ENCODE results near the gene LMAN2L.

LMAN2L gene

DNA sequence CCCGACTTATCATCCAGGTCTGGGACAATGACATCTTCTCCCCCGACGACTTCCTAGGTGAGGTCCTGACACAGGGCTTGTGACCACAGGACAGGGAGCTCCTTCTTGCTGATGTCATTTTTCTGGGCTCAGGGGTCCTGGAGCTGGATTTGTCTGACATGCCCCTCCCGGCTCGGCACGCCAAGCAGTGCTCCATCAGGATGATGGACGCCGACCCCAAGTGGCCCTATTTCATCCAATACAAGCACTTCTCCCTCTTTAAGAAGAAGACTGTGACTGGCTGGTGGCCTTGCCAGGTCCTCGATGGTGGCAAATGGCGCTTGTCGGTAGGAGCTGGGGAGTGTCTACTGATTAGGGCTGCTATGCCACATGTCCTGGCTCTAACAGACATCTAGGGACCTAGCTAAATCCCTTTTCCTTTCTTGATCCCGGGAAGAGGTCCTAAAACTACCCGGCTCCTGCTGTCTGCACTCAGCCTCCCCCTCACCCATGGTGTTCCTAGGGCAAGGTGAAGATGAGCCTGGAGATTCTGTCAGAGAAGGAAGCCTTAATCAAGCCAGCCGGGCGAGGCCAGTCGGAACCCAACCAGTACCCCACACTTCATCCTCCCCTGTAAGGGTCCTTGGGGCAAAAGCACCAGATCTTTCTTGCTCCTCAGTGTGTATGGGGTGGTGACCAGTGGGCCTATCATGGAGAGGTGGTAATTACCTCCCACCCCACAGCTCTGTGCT lies 36.7 kb downstream of the LMAN2L start:
- DNase-seq (ENCODE audit: low spot score), result no peak

DNA sequence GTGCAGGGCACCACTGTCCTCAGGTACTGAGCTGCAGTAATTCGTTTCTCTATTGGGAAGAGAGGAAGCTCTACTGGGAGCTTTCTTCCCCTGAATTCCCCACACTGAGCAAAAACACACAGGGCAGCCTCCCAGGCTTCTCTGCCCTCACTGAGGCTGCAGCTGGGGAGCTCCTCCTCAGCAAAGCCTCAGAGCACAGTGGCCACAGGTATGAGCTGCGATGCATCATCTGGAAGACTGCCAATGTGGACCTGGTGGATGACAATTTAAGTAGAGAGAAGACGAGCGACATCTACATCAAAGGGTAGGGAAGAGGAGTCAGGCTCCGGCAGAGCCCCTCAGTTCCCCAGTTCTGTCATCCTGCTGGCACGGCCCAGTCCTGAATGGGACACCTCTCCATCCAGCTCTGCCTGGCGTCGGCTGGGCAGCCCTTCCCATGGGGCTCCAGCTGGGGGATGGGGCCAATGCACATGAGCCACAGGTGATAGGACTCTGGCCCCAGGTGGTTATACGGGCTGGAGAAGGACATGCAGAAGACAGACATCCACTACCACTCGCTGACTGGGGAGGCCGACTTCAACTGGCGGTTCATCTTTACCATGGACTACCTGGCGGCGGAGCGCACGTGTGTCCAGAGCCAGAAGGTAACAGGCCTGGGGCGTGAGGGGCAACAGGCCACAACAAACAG lies 37.6 kb downstream of the LMAN2L start:
- peak; percentile 33 for DNase-seq (ENCODE audit: low spot score)

DNA sequence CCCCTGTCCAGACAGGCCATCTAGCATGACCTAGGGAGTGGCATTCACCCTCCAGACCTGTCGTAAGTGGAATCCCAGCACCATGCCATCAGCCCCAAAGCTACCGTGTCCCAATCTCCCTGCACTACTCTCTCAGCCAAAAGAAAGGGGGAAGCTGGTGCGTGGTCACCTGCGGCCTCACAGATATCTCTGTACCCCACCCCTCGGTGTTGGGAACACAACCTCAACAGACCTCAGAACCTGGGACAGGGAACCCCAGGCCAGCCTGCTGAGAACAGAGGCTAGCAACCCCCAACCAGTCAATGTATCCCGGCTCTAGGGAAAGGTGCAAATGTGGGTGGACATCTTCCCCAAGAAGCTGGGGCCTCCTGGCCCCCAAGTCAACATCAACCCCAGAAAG lies 38.2 kb downstream of the LMAN2L start:
- no peak for DNase-seq (ENCODE audit: low spot score)

DNA sequence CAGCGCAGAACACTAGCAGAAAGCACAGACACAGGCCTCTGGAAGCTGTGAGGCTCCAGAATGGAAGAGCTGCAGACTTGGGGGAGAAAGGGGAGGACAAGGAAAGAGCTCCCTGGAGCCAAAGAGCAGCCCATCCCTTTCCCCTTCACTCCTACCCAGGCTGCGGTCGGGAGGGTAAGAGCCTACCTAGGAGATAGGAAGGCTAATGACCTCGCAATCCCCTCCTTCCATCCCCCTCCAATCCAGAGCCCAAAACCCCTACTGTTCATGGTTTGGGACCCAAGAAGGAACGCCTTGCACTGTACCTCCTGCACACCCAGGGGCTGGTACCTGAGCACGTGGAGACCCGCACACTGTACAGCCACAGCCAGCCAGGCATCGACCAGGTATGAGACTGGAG lies 39.8 kb downstream of the LMAN2L start:
- no peak for DNase-seq (ENCODE audit: low spot score)

DNA sequence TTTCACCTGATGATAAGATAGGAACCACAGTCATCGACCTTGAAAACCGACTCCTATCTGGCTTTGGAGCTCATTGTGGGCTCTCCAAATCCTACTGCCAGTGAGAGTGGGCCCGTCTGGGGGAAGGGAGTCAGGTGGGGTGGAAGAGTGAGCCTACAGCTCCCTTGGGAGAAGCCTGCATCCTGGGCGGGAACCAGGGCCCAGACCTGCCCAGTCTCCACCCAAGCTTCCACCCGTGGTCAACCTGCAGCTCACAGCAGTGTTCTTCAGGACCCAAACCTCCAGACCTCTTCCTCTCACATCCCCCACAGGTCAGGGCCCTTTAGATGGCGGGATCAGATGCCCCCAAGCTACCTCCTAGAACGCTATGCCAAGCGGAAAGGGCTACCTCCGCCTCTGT lies 40.2 kb downstream of the LMAN2L start:
- DNase-seq (ENCODE audit: low spot score), result no peak

DNA sequence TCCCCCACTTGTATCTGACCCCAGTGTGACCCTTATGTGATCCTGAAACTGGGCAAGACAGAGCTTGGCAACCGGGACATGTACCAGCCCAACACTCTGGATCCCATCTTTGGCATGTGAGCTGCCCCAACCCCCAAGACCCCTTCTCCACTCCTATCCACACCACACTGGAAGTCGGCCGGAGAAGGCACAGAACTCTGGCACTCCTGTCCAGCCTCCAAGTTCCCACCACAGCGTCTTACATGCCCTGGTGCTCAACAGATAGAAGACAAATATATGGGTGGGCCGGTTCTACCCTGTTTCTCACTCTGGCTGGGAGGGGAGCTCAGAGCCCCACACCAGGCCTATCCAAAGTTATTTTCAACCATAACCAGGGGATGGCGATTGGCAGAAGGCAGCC lies 40.8 kb downstream of the LMAN2L start:
- no peak for DNase-seq (ENCODE audit: low spot score)

DNA sequence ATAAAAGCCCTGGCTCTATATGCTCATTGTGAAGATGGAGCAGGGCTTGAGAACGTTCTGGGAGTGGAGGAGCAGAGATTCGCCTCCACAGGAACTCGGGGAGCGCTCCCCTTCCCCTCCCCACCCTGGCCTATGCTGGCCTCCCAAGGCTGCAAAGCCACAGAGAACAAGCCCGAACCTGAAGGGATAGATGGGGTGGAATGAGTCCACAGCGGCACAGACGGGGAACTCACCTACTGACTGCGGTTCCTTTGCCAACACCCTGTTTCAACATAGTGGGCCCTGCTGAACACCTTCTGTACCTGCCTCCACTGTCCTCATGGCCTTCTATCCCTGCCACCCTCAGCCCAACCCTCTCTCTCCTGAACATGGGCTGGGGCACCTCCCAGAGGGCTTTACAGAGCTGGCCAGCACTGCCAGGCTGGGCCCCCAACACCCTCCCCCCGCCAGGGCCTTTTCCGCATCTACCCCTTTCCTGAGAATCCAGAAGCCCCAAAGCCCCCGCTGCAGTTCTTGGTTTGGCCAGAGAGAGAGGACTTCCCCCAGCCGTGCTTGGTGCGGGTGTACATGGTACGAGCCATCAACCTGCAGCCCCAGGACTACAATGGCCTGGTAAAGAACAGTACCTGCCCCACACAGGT lies 41.5 kb downstream of the LMAN2L start:
- no peak for DNase-seq (ENCODE audit: low spot score)

DNA sequence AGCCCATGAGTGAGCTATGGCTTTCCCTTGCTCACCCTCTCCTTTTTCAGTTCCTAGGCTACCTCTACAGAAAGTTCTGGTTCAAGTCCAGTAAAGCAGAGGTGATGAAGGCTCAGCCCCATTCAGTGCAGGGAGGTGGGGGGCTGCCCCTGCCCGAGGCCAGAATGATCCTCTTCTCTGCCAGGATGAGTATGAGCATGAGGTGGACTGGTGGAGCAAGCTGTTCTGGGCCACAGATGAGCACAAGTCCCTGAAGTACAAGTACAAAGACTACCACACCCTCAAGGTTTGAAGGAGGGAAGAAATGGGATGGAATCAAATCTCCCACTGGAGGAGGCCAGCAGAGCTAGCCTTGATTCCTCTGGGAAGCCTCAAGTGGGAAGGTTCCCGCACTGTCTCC lies 42.4 kb downstream of the LMAN2L start:
- no peak for DNase-seq (ENCODE audit: low spot score)

DNA sequence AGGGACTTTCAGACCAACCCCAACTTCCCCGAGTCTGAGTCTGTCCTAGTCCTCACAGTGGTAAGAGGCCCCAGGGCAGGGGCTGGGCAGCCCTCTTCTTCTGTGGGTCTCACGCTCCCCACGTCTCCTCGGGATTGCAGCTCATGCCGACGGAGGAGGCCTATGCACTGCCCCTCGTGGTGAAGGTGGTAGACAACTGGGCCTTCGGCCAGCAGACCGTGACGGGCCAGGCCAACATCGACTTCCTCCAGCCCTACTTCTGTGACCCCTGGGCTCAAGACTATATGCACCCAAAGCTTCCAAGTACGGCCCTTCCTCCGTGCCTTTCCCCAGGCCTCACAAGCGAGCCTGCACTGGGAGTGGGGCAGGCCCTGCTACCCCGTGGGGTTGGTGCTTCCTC lies 44.3 kb downstream of the LMAN2L start:
- no peak for DNase-seq (ENCODE audit: low spot score)

DNA sequence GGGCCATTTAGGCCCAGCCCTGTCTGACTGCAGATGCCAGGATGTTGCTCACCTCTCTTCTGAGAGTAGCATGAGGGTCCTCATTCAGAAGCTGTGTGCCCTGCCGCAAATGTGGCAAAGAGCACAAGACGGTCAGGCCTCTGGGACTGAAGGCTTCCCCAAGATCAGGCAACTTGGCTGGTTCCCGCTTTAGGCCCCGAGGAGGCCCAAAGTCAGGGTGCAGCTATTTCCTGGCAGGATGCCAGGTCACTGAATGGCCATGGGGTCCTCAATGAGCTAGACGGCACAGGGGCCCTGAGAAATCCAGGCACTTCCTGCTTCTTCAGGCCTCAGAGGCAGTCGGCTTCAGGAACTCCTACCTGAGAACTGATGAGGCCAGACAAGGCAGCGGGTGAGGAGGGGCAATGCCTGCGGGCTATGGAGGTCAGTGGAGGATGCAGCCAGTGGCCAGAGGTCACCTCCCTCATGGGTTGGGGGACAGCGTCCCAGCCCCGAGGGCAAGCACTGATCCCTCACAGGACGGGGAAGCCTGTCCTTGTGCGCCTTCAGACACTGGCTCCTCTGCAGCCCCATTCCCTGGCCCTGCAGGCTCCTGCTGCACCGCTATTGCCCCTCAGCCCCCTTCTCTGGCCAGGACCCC lies 44.9 kb downstream of the LMAN2L start:
- DNase-seq (ENCODE audit: low spot score), result no peak

DNA sequence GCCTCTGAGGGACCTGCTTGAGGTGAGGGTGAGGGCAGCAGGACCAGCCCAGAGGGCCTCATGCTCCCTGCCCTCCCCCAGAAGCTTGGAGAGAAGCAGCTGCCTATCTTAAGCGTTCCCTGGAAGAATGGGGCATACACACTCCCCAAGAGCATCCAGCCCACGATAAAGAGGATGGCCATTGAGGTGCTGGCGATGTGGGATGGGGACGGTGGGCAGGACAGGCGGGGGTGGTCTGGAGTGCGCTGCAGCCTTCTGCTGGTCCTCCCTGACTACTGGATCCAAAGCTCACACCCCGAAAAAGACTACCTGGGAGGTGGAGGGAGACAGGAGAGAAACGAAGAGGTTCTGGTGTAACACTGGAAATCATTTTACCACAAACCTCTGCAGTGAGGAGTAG lies 45.6 kb downstream of the LMAN2L start:
- no peak for DNase-seq (ENCODE audit: low spot score)

DNA sequence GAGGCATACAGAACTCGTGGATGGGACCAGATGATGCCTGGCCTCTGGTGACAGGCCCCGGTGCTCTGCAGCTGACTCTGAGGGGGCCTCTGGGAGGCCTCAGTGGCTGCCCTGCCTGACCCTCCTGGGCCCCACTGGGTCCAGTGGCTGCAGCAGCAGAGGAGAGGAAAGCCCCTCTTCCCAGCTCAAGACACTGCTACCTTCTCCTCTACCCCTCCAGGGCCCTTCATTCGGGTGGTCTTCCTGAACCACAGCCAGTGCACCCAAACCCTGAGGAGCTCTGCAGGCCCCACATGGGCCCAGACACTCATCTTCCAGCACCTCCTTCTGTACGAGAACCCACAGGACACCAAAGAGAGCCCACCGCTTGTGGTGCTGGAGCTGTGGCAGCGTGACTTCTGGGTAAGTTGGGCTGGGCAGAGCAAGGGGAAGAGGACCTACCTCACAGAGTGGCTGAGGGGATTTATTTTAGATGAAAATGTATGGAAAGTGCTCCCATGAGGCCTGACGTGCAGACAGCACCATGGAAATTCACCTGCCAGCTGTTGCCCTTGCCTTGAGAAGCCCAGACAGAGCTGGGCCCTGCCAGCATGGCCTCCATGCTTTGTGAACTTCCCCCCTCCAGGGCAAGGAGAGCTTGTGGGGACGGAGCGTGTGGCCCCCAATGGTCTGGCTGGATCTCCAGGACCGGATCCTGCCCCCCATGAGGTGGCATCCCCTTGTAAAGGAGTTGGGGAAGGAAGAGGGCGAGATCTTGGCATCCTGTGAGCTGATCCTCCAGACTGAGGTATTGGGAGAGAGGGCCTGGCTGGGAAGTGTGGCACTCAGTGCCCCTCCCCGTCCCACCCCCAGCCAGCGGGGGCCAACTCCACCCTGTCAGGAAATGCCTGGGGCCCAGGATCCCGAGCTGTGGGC lies 46.3 kb downstream of the LMAN2L start:
- no peak for DNase-seq (ENCODE audit: low spot score)

DNA sequence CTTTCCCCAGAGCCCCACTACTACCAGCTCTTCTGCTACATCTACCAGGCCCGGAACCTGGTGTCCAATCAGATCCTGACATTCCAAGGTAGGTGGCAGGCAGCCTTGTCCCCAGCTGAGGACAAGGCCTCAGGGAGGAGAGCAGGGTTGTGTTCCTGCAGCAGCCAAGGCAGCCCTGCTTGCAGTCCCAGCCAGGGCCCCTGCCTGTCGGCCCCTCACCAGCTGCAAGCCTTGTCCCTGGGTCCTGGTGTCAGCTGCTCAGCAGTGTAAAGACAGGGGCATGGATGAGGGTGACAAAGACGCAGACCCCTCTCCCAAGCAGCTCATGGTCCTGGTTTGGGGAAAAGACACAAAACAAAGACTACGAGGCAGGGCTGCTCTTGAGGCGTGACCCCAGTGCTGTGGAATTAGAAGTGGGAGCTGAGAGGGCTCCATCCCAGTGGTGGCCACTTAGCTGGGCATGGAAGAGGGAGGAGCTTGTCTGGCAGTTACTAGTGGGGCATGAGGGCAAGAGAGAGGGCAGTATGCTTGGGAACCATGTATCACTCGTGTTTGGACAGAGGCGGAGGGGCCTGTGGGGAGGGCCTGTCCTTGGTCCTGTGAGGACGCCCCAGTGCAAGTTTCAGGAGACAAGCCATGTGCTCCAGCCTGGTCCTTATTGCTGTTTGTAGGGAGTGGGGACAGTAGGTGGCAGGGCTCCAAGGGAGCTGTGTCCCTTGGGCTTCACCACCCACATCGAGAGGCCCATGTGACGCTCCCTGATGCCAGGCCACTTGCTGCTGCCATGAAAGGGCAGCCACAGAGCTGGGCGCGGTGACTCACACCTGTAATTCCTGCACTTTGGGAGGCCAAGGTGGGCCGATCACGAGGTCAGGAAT lies 47.5 kb downstream of the LMAN2L start:
- DNase-seq (ENCODE audit: low spot score), result no peak

DNA sequence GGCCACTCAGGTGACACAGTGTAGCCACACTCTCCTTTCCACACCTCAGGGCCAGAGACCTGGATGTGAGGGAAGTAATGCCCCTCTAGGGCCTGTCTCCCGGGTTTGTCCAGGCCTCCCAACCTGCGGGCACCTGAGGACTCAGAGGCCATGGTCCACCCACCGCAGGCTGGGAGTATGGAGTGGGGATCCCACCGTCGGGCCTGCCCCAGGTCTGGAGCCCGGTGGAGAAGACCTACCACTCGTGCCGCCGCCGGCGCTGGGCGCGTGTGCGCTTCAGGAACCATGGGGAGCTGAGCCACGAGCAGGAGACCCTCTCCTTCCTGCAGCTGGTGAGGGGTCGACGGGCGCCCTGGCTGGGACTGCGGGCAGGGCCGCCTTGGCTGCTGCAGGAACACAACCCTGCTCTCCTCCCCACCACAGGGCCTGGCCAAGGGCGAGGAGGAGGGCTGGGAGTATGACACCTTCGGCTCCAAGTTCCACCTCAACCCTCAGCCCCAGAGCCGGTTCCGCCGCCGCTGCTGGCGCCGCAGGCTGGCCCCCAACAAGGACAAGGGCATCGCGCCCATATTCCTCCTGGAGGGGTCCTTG lies 48.7 kb downstream of the LMAN2L start:
- no peak for DNase-seq (ENCODE audit: low spot score)

DNA sequence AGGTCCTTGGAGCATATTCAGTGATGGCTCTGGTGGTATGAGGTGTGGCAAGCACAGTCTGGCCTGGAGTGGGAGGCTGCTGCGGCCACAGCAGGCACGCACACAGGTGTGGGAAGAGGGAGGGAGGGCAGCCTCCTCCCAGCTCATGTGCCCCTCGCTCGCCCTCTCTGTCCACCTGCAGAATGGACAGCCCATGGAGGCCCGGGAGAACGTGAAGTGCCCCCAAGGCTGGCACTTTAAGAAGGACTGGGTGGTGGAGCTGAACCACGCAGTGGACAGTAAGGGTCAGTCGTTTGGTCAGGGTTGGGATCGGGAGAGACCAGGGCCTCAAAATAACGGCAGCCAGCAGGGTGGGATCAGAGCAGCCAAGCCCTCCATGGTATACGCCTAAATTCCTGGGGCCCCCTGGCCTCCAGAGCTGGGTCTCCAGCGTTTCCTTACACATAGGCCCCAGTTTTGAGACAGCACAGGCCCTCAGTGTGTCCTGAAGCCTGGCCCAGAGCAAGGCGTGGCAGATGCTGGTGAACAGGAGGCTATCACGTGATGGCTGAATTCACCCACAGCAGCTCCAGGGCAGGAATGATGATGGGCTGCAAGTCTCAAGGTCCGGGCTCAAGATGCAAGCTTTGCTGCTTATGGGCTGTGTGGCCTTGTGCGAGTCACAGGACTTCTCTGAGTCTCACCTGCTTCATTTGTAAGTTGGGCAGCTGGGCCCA lies 49.4 kb downstream of the LMAN2L start:
- DNase-seq (ENCODE audit: low spot score), result no peak

DNA sequence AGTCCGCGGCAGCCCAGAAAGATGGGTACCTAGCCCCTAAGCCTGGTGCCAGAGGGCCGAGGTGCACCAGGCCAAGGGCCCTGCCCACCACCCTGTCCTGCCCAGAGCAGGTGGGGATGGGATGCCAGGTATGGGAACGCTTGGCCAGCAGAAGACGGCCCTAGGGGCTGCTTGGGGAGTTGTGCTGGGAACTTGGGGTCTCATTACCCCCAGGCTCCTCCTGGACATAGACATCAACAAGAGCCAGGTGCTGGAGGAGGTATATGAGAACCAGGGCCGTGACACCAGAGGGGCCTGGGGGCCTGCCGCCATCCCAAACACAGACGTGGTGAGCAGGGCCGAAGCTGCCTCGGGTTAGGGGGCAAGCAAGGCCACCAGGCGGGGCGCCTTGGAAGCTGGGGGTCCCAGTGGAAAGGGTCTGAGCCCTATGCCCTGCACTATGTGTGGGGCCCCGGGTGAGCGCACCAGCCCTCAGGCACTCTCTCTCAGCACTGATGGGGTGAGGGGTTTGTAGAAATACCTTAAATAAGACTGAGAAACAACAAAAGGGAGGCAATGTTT lies 50.4 kb downstream of the LMAN2L start:
- no peak for DNase-seq (ENCODE audit: low spot score)

DNA sequence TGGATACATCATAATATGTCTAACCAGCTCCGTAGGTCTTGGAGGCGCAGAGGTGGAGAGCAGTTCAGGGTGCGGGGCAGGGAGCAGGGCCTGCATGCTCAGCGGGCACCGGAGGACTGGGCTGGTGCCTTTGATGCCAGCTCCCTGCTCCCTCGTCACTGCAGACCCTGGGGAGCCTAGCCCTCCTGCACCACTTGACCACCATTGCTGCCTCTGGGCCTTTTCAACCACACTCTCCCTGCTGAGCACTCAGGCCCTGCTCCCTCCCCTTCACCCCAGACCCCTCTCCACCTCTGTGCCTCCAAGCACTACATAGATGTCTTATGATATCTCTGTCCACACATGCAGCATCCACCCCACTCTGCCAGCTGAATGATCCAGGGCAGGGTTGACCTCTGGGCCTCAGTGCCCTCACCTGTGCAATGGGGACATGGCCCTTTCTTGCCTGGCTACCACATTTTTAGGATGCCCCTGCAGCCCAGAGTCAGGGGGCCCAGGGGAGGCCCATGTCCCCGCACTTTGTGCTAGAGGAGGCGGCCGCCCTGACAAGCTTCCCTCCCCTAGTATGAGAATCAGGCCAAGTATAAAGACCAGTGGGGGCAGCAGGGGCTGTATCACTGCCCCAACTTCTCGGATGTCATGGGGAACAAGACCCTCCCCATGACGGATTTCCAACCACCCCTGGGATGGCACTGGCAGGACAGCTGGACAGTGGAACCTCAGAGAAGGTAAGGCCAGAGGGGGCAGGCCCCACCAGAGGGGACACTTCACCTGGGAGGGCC lies 51.0 kb downstream of the LMAN2L start:
- no peak for DNase-seq (ENCODE audit: low spot score)
